GM23338 (cell line): ENCODE data around the gene DHDDS. TPM values are rescaled to one million over a fixed set of nuclear protein-coding genes. Genes with fewer than 3 reads are reported as not detected.
A peak's percentile ranks its signal among the peaks of the same experiment; 100 is the strongest.

Source experiments
- ATAC-seq: fragments of 200-7000 bp; cut with Tn5 transposase; 3 replicates; pipeline ENCODE4 v1.9.1; 2020
- DNase-seq: peaks from one replicate; pipeline ENCODE4 v3.0.0-alpha.2; 2015; ENCODE audit warnings: low spot score
- H2AFZ ChIP-seq: fragments of 200-600 bp; sonication (generic); 2 replicates; pipeline ENCODE4 v1.8.0; 2016; ENCODE audit warnings: antibody characterized with exemption, mild to moderate bottlenecking, moderate library complexity
- H3F3A ChIP-seq: fragments of 200-600 bp; sonication (generic); replicated peaks from 2 replicates; pipeline ENCODE4 v1.8.0; 2017; ENCODE audit warnings: antibody characterized with exemption, mixed run types, low read depth
- H3K27ac ChIP-seq: fragments of 200-600 bp; sonication (generic); 2 replicates; pipeline ENCODE4 v1.6.1; 2016; ENCODE audit warnings: low read depth
- H3K27me3 ChIP-seq: fragments of 200-600 bp; sonication (generic); 2 replicates; pipeline ENCODE4 v1.8.0; 2016; ENCODE audit warnings: mild to moderate bottlenecking, mixed run types, moderate library complexity; ENCODE audit not compliant: insufficient read depth
- H3K36me3 ChIP-seq: fragments of 200-600 bp; sonication (generic); 2 replicates; pipeline ENCODE4 v1.8.0; 2016; ENCODE audit warnings: mild to moderate bottlenecking; ENCODE audit not compliant: insufficient read depth
- H3K4me1 ChIP-seq: fragments of 200-600 bp; sonication (generic); 2 replicates; pipeline ENCODE4 v1.8.0; 2016; ENCODE audit warnings: mild to moderate bottlenecking, moderate library complexity; ENCODE audit not compliant: insufficient read depth
- H3K4me2 ChIP-seq: fragments of 200-600 bp; sonication (generic); 2 replicates; pipeline ENCODE4 v1.7.1; 2017; ENCODE audit warnings: mixed run types
- H3K4me3 ChIP-seq: fragments of 200-600 bp; sonication (generic); 2 replicates; pipeline ENCODE4 v1.6.1; 2016; ENCODE audit warnings: mixed run types
- H3K79me2 ChIP-seq: fragments of 200-600 bp; sonication (generic); replicated peaks from 2 replicates; pipeline ENCODE4 v1.8.0; 2017; ENCODE audit warnings: mild to moderate bottlenecking; ENCODE audit not compliant: insufficient read depth
- H3K9me2 ChIP-seq: fragments of 200-600 bp; sonication (generic); 2 replicates; pipeline ENCODE4 v1.8.0; 2017; ENCODE audit not compliant: insufficient read depth
- H4K20me1 ChIP-seq: fragments of 200-600 bp; sonication (generic); replicated peaks from 2 replicates; pipeline ENCODE4 v1.8.0; 2017; ENCODE audit warnings: mild to moderate bottlenecking; ENCODE audit not compliant: insufficient read depth
- H3K27ac Mint-ChIP-seq: 2 replicates; pipeline ENCODE4 v1.8.0; 2020; ENCODE audit warnings: inconsistent platforms, mild to moderate bottlenecking, moderate library complexity, mixed read lengths
- H3K27me3 Mint-ChIP-seq: 3 replicates; pipeline ENCODE4 v1.8.0; 2022; ENCODE audit warnings: low read depth, mild to moderate bottlenecking, moderate library complexity, mixed read lengths, inconsistent platforms; ENCODE audit not compliant: insufficient read depth, poor library complexity
- H3K36me3 Mint-ChIP-seq: 3 replicates; pipeline ENCODE4 v1.8.0; 2021; ENCODE audit warnings: low read depth, mild to moderate bottlenecking, inconsistent platforms, moderate library complexity, mixed read lengths
- H3K4me1 Mint-ChIP-seq: 3 replicates; pipeline ENCODE4 v1.8.0; 2020; ENCODE audit warnings: mild to moderate bottlenecking, inconsistent platforms, mixed read lengths
- H3K4me3 Mint-ChIP-seq: 3 replicates; pipeline ENCODE4 v1.8.0; 2021; ENCODE audit warnings: moderate library complexity, mild to moderate bottlenecking, inconsistent platforms, mixed read lengths
- H3K9me3 Mint-ChIP-seq: 3 replicates; pipeline ENCODE4 v1.8.0; 2020; ENCODE audit warnings: moderate library complexity, mild to moderate bottlenecking, inconsistent platforms, mixed read lengths
- CREB1 ChIP-seq: fragments of 250-450 bp; sonication (Bioruptor Pico); IDR thresholded peaks from 2 replicates; pipeline ENCODE4 v1.5.0; 2020; ENCODE audit warnings: low read depth, mild to moderate bottlenecking, moderate library complexity
- EZH2 ChIP-seq: fragments of 200-600 bp; sonication (generic); IDR thresholded peaks from one replicate; pipeline ENCODE4 v1.8.0; 2017; ENCODE audit warnings: antibody characterized with exemption, mild to moderate bottlenecking, low read depth; ENCODE audit not compliant: unreplicated experiment
- EZH2phosphoT487 ChIP-seq: fragments of 200-600 bp; sonication (generic); IDR thresholded peaks from one replicate; pipeline ENCODE4 v1.8.1; 2018; ENCODE audit warnings: antibody characterized with exemption; ENCODE audit not compliant: unreplicated experiment
- JUNB ChIP-seq: IDR thresholded peaks from one replicate; pipeline ENCODE4 v1.6.1; 2016; ENCODE audit warnings: antibody characterized with exemption; ENCODE audit not compliant: unreplicated experiment
- NANOG ChIP-seq: IDR thresholded peaks from 2 replicates; pipeline ENCODE4 v1.6.1; 2016; ENCODE audit warnings: antibody characterized with exemption, borderline replicate concordance
- ZNF114 ChIP-seq: fragments of 250-450 bp; sonication (Bioruptor Pico); IDR thresholded peaks from 2 replicates; pipeline ENCODE4 v1.5.0; 2020; ENCODE audit warnings: mild to moderate bottlenecking, moderate library complexity
- ZNF331 ChIP-seq: fragments of 250-450 bp; sonication (Bioruptor Pico); IDR thresholded peaks from 2 replicates; pipeline ENCODE4 v1.5.0; 2020; ENCODE audit warnings: low read depth, mild to moderate bottlenecking, moderate library complexity
- polyA plus RNA-seq: library from polyadenylated mRNA; unstranded; fragments of >200 nt; fragmentation: Nextera tagmentation; extraction: Ambion mirVana; gene quantifications from 2 replicates; pipeline ENCODE4 v1.2.1, GENCODE V29; 2016
- total RNA-seq: library from RNA; depleted of rRNA; stranded (reverse); fragments of >200 nt; shearing (Covaris generic); gene quantifications from 2 replicates; pipeline ENCODE4 v1.2.3, GENCODE V29; 2014
- TF ChIP-seq, protein P1 (sequence below): fragments of 250-450 bp; sonication (Bioruptor Pico); IDR thresholded peaks from 2 replicates; pipeline ENCODE4 v1.5.0; 2020; ENCODE audit warnings: mild to moderate bottlenecking, moderate library complexity
- TF ChIP-seq, protein P2 (sequence below): IDR thresholded peaks from 2 replicates; pipeline ENCODE4 v1.6.1; 2016; ENCODE audit warnings: antibody characterized with exemption
- TF ChIP-seq, protein P3 (sequence below): IDR thresholded peaks from one replicate; pipeline ENCODE4 v1.6.1; 2018; ENCODE audit warnings: antibody characterized with exemption; ENCODE audit not compliant: unreplicated experiment

Gene DHDDS
- total and polyA plus RNA-seq, 2 experiments from 2014 or later = 32.6 to 49.5 TPM

GRCh38 chr1:26517766-26518049 lies 85.6 kb downstream of the DHDDS start:
- H3K4me3 ChIP-seq = no peak overlapping the region
- DNase-seq = no peak
- TF ChIP-seq, protein P1, sequence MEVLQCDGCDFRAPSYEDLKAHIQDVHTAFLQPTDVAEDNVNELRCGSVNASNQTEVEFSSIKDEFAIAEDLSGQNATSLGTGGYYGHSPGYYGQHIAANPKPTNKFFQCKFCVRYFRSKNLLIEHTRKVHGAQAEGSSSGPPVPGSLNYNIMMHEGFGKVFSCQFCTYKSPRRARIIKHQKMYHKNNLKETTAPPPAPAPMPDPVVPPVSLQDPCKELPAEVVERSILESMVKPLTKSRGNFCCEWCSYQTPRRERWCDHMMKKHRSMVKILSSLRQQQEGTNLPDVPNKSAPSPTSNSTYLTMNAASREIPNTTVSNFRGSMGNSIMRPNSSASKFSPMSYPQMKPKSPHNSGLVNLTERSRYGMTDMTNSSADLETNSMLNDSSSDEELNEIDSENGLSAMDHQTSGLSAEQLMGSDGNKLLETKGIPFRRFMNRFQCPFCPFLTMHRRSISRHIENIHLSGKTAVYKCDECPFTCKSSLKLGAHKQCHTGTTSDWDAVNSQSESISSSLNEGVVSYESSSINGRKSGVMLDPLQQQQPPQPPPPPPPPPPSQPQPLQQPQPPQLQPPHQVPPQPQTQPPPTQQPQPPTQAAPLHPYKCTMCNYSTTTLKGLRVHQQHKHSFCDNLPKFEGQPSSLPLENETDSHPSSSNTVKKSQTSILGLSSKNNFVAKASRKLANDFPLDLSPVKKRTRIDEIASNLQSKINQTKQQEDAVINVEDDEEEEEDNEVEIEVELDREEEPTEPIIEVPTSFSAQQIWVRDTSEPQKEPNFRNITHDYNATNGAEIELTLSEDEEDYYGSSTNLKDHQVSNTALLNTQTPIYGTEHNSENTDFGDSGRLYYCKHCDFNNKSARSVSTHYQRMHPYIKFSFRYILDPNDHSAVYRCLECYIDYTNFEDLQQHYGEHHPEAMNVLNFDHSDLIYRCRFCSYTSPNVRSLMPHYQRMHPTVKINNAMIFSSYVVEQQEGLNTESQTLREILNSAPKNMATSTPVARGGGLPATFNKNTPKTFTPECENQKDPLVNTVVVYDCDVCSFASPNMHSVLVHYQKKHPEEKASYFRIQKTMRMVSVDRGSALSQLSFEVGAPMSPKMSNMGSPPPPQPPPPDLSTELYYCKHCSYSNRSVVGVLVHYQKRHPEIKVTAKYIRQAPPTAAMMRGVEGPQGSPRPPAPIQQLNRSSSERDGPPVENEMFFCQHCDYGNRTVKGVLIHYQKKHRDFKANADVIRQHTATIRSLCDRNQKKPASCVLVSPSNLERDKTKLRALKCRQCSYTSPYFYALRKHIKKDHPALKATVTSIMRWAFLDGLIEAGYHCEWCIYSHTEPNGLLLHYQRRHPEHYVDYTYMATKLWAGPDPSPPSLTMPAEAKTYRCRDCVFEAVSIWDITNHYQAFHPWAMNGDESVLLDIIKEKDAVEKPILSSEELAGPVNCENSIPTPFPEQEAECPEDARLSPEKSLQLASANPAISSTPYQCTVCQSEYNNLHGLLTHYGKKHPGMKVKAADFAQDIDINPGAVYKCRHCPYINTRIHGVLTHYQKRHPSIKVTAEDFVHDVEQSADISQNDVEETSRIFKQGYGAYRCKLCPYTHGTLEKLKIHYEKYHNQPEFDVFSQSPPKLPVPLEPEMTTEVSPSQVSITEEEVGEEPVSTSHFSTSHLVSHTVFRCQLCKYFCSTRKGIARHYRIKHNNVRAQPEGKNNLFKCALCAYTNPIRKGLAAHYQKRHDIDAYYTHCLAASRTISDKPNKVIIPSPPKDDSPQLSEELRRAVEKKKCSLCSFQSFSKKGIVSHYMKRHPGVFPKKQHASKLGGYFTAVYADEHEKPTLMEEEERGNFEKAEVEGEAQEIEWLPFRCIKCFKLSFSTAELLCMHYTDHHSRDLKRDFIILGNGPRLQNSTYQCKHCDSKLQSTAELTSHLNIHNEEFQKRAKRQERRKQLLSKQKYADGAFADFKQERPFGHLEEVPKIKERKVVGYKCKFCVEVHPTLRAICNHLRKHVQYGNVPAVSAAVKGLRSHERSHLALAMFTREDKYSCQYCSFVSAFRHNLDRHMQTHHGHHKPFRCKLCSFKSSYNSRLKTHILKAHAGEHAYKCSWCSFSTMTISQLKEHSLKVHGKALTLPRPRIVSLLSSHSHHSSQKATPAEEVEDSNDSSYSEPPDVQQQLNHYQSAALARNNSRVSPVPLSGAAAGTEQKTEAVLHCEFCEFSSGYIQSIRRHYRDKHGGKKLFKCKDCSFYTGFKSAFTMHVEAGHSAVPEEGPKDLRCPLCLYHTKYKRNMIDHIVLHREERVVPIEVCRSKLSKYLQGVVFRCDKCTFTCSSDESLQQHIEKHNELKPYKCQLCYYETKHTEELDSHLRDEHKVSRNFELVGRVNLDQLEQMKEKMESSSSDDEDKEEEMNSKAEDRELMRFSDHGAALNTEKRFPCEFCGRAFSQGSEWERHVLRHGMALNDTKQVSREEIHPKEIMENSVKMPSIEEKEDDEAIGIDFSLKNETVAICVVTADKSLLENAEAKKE (CRISPR knock-in tag) = no peak
- TF ChIP-seq, protein P2, sequence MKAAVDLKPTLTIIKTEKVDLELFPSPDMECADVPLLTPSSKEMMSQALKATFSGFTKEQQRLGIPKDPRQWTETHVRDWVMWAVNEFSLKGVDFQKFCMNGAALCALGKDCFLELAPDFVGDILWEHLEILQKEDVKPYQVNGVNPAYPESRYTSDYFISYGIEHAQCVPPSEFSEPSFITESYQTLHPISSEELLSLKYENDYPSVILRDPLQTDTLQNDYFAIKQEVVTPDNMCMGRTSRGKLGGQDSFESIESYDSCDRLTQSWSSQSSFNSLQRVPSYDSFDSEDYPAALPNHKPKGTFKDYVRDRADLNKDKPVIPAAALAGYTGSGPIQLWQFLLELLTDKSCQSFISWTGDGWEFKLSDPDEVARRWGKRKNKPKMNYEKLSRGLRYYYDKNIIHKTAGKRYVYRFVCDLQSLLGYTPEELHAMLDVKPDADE = no peak
- TF ChIP-seq ZNF331 = no peak
- TF ChIP-seq CREB1 = no peak
- no peak for TF ChIP-seq EZH2
- TF ChIP-seq, protein P3, sequence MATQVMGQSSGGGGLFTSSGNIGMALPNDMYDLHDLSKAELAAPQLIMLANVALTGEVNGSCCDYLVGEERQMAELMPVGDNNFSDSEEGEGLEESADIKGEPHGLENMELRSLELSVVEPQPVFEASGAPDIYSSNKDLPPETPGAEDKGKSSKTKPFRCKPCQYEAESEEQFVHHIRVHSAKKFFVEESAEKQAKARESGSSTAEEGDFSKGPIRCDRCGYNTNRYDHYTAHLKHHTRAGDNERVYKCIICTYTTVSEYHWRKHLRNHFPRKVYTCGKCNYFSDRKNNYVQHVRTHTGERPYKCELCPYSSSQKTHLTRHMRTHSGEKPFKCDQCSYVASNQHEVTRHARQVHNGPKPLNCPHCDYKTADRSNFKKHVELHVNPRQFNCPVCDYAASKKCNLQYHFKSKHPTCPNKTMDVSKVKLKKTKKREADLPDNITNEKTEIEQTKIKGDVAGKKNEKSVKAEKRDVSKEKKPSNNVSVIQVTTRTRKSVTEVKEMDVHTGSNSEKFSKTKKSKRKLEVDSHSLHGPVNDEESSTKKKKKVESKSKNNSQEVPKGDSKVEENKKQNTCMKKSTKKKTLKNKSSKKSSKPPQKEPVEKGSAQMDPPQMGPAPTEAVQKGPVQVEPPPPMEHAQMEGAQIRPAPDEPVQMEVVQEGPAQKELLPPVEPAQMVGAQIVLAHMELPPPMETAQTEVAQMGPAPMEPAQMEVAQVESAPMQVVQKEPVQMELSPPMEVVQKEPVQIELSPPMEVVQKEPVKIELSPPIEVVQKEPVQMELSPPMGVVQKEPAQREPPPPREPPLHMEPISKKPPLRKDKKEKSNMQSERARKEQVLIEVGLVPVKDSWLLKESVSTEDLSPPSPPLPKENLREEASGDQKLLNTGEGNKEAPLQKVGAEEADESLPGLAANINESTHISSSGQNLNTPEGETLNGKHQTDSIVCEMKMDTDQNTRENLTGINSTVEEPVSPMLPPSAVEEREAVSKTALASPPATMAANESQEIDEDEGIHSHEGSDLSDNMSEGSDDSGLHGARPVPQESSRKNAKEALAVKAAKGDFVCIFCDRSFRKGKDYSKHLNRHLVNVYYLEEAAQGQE = no peak
- no peak for TF ChIP-seq ZNF114 (CRISPR knock-in tag)
- TF ChIP-seq EZH2phosphoT487 = no peak
- TF ChIP-seq NANOG = no peak
- no peak for TF ChIP-seq JUNB
- Mint-ChIP-seq H3K27me3 (peaks cover 14% of the 10 kb centered on the region), H3K36me3 (no peaks in the 10 kb centered on the region), H3K4me1 (peaks cover 9% of the 10 kb centered on the region; the same call in 2 of the 3 replicates), H3K4me3 (no peak overlapping the region), H3K27ac (no peak overlapping the region), H3K9me3 (no peaks in the 10 kb centered on the region; the same call in 2 of the 3 replicates)
- ATAC-seq = no peak
- H3K9me2 ChIP-seq = no peaks in the 10 kb centered on the region
- no peaks in the 10 kb centered on the region for H3F3A ChIP-seq
- H4K20me1 ChIP-seq = no peaks in the 10 kb centered on the region
- H3K27me3 ChIP-seq = no peaks in the 10 kb centered on the region
- no peak overlapping the region for H3K27ac ChIP-seq
- H3K36me3 ChIP-seq = no peaks in the 10 kb centered on the region
- 0 out of 2 replicates have a peak overlapping the region, but pooled peaks have one; percentile 56 for H2AFZ ChIP-seq
- peaks cover 8% of the 10 kb centered on the region for H3K4me1 ChIP-seq
- no peak overlapping the region for H3K4me2 ChIP-seq
- no peaks in the 10 kb centered on the region for H3K79me2 ChIP-seq
